Measurements from ENCODE around the gene RHEX. TPM values are rescaled to one million over a fixed set of nuclear protein-coding genes. Genes with fewer than 3 reads are reported as not detected.

The RHEX gene
- polyA plus RNA-seq, 6 donors from 2014 or later = 0.28 to 5.3 (median 0.60) TPM

DNA sequence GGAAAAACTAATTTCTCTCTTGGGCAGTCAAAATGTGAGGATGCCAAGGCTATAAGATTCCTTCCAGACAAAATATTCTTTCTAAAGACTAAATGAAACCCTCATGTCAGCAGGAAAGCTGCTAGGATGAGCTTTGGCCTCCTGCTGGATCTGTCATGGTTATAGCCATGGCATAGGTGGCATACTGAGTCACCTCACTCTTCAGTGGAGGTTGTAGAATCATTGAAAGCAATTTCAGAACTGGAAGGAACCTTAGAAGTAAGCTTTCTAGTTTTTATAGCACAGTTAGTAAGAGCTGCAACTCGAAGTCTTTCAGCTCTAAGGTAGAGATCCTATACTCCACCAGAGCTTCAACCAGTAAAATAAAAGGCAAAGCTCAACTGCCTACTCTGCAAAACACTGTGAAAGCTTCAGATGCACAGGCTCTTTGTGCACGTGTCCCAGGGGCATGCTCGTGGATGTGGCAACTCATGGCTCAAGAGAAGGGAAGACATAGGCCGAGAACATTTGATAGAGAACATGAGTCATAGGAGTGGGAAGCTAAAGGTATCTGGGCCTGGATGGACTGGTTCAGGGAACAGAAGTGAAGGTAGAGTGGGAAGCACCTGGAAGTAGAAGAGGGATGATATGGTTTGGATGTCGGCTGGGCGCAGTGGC, 58.4 kb downstream of the RHEX start:
- no peak overlapping the region for H3K4me3 Mint-ChIP-seq
- H3K27me3 Mint-ChIP-seq = peaks cover 0 to 10% (median 4%) of the 10 kb centered on the region in 3 donors
- DNase-seq (no peak), ATAC-seq (ENCODE audit: low read depth in 2 of 2) (no peak)
- no peak overlapping the region for H3K27ac Mint-ChIP-seq
- no peaks in the 10 kb centered on the region for H3K9me3 Mint-ChIP-seq
- peaks cover 7 to 14% (median 9%) of the 10 kb centered on the region in 3 donors for H3K4me1 Mint-ChIP-seq
- no peaks in the 10 kb centered on the region for H3K36me3 Mint-ChIP-seq

DNA sequence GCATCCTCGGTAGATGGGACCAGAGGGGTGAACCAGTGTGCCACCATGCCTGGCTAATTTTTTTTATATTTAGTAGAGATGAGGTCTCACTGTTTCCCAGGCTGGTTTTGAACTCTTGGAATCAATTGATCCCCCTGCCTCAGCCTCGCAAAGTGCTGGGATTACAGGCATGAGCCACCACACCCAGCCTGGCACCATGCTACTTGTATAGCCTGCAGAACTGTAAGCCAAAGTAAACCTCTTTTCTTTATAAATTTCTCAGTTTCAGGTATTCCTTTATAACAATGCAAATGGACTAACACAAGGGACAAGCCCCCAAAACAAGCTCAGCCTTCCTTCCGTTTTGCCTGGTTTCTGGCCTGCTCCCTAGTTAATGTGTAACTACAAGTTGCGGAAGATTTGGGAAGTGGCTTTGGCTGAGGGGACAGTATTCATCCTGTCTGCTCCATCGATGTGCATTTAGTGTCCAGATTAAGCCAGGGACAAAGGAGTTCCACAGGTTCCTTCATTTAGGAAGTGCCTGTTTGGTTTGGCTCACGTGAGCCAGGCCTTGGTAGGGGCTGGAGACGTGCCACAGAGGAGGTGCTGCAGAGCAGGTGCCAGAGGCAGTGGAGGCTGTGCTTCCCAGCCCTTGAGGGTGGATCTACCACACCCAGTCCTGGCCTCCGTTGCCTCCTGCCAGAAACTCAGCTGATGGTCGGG, 59.8 kb downstream of the RHEX start:
- no peak for ATAC-seq (ENCODE audit: low read depth in 2 of 2)
- Mint-ChIP-seq H3K27ac (peak overlapping the region in 1 of 6 donors; percentile 26), H3K9me3 (no peaks in the 10 kb centered on the region), H3K27me3 (peaks cover 3 to 21% (median 18%) of the 10 kb centered on the region in 3 donors), H3K4me3 (peak overlapping the region in 1 of 8 donors; percentile 30), H3K36me3 (no peaks in the 10 kb centered on the region), H3K4me1 (peaks cover 12 to 17% (median 13%) of the 10 kb centered on the region in 3 donors)
- no peak for DNase-seq

DNA sequence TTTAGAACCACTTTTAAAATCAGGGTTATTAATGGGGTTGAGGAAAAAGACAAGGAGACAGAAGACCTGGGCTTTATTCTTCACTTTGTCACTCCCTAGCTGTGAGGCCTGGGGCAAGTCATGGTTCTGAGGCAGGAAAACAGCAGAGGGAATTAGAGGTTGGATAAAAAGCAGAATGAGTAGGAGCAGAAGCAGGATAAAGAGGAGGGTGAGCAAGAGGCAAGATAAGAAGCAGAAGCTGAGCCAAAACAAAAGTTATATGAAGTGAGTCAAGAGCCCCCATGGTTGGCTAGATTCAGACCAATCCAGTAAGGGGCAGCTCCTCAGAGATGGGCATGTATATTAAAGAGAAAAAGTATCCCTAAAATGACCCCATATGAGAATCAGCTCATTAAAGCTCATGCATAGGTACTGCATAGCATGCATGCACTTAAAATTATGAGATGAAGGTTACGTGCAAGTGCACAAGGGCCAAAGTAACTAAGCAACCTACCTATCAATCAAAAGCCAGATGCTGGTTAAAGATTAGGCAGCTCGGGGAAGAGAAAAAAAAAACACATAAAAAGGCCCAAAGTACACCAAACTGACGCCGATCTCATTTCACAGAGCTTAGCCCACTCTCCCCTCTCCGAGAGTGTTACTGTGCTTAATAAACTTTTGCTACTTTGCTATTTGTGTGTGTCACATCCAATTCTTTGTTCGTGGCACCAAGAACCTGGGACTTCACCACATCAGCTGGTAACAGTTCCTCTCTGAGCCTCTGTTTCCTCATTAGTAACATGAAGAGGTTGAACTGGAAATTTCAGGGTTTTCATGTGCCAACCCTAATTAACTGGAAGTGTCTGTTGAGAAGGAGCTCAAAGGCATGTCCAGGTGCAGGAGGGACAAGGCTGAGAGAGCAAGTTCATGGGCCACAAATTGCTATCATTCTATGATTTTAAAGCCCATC, 62.0 kb downstream of the RHEX start:
- peaks cover 0 to 3% (median 0%) of the 10 kb centered on the region in 7 donors for H3K9me3 Mint-ChIP-seq
- H3K4me1 Mint-ChIP-seq = peaks cover 17 to 22% (median 19%) of the 10 kb centered on the region in 3 donors
- DNase-seq = no peak
- no peaks in the 10 kb centered on the region for H3K36me3 Mint-ChIP-seq
- no peak for ATAC-seq (ENCODE audit: low read depth in 2 of 2)
- peaks cover 14 to 37% (median 35%) of the 10 kb centered on the region in 3 donors for H3K27me3 Mint-ChIP-seq
- no peak overlapping the region for H3K27ac Mint-ChIP-seq
- peak overlapping the region in 4 of 8 donors; percentile 4 to 71 (median 52) for H3K4me3 Mint-ChIP-seq

DNA sequence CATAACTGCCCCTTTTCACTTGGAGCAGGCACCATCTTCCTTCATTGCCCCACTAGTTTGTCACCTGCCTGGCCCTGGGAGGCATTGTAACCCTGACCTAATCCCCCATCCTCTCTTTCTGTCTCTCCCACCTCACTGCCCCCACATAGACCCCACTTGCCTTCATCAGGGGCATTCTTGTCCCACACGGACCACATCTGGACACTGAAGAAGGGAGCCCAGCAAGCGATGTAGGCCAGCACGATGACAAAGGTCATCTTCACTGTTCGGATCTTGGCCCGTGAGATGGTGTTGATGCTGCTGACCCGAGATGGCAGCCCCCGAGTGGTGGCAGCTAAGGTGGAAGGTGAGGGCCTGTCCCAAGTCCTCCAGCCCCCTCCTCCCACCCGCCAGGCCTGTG, 62.8 kb downstream of the RHEX start:
- peaks cover 17 to 22% (median 19%) of the 10 kb centered on the region in 3 donors for H3K4me1 Mint-ChIP-seq
- no peaks in the 10 kb centered on the region for H3K36me3 Mint-ChIP-seq
- ATAC-seq (ENCODE audit: low read depth in 2 of 2) (no peak), DNase-seq (no peak)
- peaks cover 21 to 46% (median 42%) of the 10 kb centered on the region in 3 donors for H3K27me3 Mint-ChIP-seq
- H3K9me3 Mint-ChIP-seq = peaks cover 0 to 9% (median 4%) of the 10 kb centered on the region in 7 donors
- peak overlapping the region in 2 of 6 donors; percentile 48 to 79 for H3K27ac Mint-ChIP-seq
- H3K4me3 Mint-ChIP-seq = peak overlapping the region in 7 of 8 donors; percentile 3 to 73 (median 61)

DNA sequence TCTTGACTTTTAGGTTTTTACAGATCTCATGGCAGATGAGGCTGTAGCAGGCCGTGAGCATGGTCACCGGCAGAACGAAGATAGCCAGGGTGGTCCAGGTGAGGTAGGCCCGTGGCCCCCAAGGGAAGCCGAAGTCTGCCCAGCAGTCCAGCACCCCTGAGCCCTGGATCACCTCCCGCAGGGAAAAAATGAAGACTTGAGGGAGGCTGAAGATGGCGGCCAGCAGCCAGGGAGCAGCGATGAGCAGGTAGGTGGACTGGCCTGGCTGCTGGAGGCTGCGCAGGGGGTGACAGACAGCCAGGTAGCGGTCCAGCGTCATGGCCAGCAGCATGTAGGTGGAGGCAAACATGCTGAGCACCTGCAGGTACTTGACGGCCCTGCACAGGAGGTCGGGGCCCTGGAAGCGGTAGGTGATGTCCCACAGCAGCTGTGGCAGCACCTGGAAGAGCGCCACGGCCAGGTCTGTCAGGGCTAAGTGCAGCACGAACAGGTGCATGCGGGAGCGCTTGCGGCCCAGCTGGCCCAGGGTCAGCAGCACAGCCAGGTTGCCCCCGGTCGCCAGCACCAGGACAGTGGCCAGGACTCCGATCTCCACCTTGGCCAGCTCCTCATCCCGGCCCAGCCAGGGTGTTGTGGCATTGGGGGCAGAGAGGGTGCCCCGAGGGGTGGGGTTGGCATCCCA, 63.4 kb downstream of the RHEX start:
- H3K27ac Mint-ChIP-seq = peak overlapping the region in 3 of 6 donors; percentile 42 to 79 (median 78)
- peaks cover 3 to 4% of the 10 kb centered on the region in 2 donors for H3K36me3 Mint-ChIP-seq
- DNase-seq = no peak
- peak overlapping the region; percentile 17 to 91 (median 80) for H3K4me3 Mint-ChIP-seq
- H3K4me1 Mint-ChIP-seq = peaks cover 17 to 22% (median 19%) of the 10 kb centered on the region in 3 donors
- peaks cover 0 to 12% (median 9%) of the 10 kb centered on the region in 7 donors for H3K9me3 Mint-ChIP-seq
- peaks cover 24 to 50% (median 45%) of the 10 kb centered on the region in 3 donors for H3K27me3 Mint-ChIP-seq
- ATAC-seq (ENCODE audit: low read depth in 2 of 2) = no peak

DNA sequence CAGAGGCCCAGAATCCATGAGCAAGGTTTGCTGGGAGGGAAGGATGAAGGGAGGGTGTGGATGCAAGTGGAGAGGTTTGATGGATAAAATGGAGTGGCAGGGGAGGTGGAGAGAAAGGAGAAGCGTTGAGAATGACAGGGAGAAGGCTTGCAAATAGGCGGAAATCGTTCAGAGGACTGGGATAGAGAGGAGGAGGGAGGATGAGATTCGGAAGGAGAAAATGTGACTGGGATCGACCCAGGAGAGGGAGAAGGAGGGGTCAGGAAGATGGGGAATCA, 63.8 kb downstream of the RHEX start:
- Mint-ChIP-seq H3K27ac (peak overlapping the region in 4 of 6 donors; percentile 42 to 78 (median 52)), H3K4me3 (peak overlapping the region; percentile 17 to 91 (median 80)), H3K4me1 (peaks cover 17 to 22% (median 19%) of the 10 kb centered on the region in 3 donors), H3K27me3 (peaks cover 24 to 55% (median 50%) of the 10 kb centered on the region in 3 donors), H3K36me3 (peaks cover 5 to 9% of the 10 kb centered on the region in 2 donors), H3K9me3 (peaks cover 3 to 16% (median 14%) of the 10 kb centered on the region in 7 donors)
- DNase-seq (no peak), ATAC-seq (ENCODE audit: low read depth in 2 of 2) (no peak)

DNA sequence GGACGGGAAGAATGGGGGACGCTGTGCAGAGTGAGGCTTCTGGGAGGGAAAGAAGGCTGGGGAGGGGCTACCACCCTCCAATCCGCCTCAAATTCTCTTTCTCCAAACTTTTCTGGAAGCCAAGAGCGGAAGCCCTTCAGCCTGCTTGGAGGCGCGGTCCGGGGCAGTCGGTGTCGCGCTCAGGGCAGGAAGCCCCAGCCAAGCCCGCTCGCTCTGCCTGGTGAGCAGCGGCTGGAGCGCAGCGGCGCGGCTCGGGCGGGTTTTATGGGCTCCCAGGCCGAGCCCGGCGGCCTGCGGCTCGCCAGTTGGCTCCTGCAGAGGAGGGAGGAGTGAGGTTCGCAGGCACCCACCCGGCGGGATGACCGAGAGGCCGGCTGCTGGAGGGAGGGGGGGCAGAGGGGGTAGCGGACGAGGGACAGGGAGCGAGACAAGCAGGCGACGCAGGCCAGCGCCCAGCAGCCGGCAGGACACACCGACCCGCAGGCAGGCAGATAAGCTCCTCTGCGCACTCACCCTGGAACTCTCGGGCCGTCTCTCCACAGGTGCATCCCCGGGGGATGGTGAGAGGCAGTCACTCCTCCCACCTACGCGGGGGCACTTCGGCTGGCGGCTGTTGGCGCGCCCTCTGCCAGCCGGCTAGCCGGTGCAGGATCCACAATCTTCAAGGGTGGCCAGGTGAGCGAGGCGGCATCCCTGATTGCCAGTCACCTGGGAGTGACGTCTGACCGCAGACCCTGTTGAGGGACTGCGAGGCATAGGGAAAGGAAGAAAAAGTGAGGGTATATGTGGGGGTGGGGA, 64.4 kb downstream of the RHEX start, which contains the start of gene AVPR1B:
Gene AVPR1B (minus strand): TSS at position 238 of the 798 bp plus-strand sequence. CDS start 498 bp downstream, outside the sequence.
- H3K36me3 Mint-ChIP-seq = peaks cover 5 to 14% of the 10 kb centered on the region in 2 donors
- peaks cover 17 to 22% (median 19%) of the 10 kb centered on the region in 3 donors for H3K4me1 Mint-ChIP-seq
- H3K9me3 Mint-ChIP-seq = peaks cover 4 to 21% (median 18%) of the 10 kb centered on the region in 7 donors
- DNase-seq (peak; percentile 37), ATAC-seq (ENCODE audit: low read depth in 2 of 2) (peak; percentile 81 to 83)
- H3K4me3 Mint-ChIP-seq = peak within 1 kb of the TSS; percentile 17 to 91 (median 84)
- H3K27me3 Mint-ChIP-seq = peaks cover 24 to 61% (median 56%) of the 10 kb centered on the region in 3 donors
- peak within 1 kb of the TSS in 5 of 6 donors; percentile 42 to 79 (median 63) for H3K27ac Mint-ChIP-seq

DNA sequence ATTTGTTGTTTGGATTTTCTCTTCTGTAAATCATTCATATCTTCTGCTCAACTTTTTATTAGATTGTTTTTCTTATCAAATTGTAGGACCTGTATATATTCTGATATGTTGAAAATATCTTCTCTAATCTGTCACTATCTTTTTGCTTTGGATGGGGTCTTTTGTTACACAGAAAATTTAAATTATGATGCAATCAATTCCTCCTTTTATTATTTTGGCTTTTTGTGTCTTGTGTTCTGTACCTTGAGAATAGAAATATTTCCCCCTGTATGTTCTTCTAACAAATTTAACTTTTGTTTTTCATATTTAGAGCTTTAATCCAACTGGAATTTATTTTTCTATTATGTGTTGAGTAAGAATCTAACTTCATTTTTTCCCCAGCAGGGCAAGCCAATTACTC, 67.4 kb downstream of the RHEX start:
- Mint-ChIP-seq H3K9me3 (peaks cover 4 to 27% (median 21%) of the 10 kb centered on the region in 7 donors), H3K27me3 (peaks cover 40 to 68% (median 64%) of the 10 kb centered on the region in 3 donors), H3K27ac (no peak overlapping the region), H3K4me3 (no peak overlapping the region), H3K4me1 (peaks cover 17 to 22% (median 19%) of the 10 kb centered on the region in 3 donors), H3K36me3 (peaks cover 9 to 16% of the 10 kb centered on the region in 2 donors)
- ATAC-seq (ENCODE audit: low read depth in 2 of 2) = no peak
- DNase-seq = no peak

DNA sequence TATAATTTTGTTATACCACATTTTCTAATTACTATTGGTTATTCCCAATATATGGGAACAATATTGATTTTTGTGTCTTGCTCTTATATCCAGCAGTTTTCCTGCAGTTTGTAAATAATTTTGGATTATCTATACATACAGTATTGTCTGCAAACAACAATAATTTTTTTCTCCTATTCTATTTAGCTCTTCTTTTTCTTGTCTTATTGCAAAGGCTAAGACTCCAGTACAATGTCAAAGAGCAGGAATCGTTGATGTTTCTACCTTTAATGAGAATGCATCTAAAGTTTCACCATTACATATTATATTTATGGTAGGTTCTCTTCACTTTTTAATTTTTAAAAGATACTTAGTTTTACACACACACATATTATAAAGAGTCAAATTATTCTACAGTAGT, 68.3 kb downstream of the RHEX start:
- Mint-ChIP-seq H3K4me3 (no peak overlapping the region), H3K36me3 (peaks cover 9 to 16% of the 10 kb centered on the region in 2 donors), H3K9me3 (peaks cover 4 to 27% (median 21%) of the 10 kb centered on the region in 7 donors), H3K4me1 (peaks cover 13 to 19% (median 15%) of the 10 kb centered on the region in 3 donors), H3K27me3 (peaks cover 40 to 65% (median 60%) of the 10 kb centered on the region in 3 donors), H3K27ac (no peak overlapping the region)
- DNase-seq = no peak
- no peak for ATAC-seq (ENCODE audit: low read depth in 2 of 2)

DNA sequence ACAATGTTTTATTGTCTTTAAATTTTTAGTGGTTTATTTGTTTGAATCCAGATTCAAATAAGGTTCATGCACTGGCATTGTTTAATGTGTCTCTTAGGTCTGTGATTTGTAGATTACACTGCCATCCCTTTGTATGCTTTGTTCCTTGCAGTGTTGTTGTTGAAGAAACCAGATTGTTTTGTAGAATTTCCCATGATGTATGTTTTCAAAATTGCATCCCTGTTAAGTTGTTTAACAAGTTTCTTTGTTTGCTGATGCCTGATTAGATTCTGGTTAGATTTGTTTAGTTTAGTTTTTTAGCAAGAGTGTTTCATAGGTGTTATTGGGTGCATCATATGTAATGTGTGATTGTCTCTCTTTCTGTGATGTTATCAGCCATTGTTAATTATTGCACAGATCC, 69.7 kb downstream of the RHEX start:
- no peak overlapping the region for H3K4me3 Mint-ChIP-seq
- ATAC-seq (ENCODE audit: low read depth in 2 of 2) = no peak
- peaks cover 4 to 27% (median 21%) of the 10 kb centered on the region in 7 donors for H3K9me3 Mint-ChIP-seq
- DNase-seq = no peak
- peaks cover 6% of the 10 kb centered on the region in 3 donors for H3K4me1 Mint-ChIP-seq
- H3K36me3 Mint-ChIP-seq = peaks cover 9 to 16% of the 10 kb centered on the region in 2 donors
- H3K27ac Mint-ChIP-seq = no peak overlapping the region
- H3K27me3 Mint-ChIP-seq = peaks cover 41 to 55% (median 52%) of the 10 kb centered on the region in 3 donors

DNA sequence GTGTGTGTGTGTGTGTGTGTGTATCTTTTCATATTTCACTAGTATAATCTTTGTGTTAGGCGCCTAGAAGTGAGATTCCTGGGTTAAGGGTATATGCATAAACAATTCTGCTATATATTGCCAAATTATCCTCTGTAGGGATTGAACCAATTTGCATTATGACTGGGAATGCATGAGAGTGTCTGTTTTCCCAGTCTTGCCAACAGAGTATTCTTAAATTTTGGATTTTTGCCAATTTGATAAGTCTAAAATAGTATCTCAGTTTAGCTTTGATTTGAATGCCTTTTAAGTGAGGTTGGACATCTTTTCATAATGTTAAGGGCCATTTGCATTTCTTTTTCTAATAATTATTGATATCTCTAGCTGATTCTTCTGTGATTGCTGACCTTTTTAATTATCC, 72.4 kb downstream of the RHEX start:
- DNase-seq (no peak), ATAC-seq (ENCODE audit: low read depth in 2 of 2) (no peak)
- Mint-ChIP-seq H3K36me3 (peaks cover 9 to 16% of the 10 kb centered on the region in 2 donors), H3K27me3 (peaks cover 32 to 45% (median 45%) of the 10 kb centered on the region in 3 donors), H3K9me3 (peaks cover 4 to 27% (median 19%) of the 10 kb centered on the region in 7 donors), H3K27ac (no peak overlapping the region), H3K4me1 (no peaks in the 10 kb centered on the region), H3K4me3 (no peak overlapping the region)
